Upper lobe of left lung (tissue), 4 donors: Measurements from ENCODE around the gene EPB41L1.

Experiments
- EP300 ChIP-seq, 4 donors: sonication (generic); formaldehyde crosslinking; IDR thresholded peaks; one replicate each; pipeline ENCODE4 v1.5.1; 2017; ENCODE audit warnings: antibody characterized with exemption in 4 of 4, control low read depth in 2 of 4
- POLR2A ChIP-seq, 4 donors: fragments of 450-650 bp; IDR thresholded peaks; one replicate each; pipeline ENCODE4 v1.5.1; 2016 to 2017; ENCODE audit warnings: antibody characterized with exemption in 4 of 4, mild to moderate bottlenecking in 2 of 4
- POLR2AphosphoS5 ChIP-seq, 2 donors: sonication (generic); formaldehyde crosslinking; IDR thresholded peaks; one replicate each; pipeline ENCODE4 v1.5.1; 2017; ENCODE audit warnings: antibody characterized with exemption in 2 of 2
- TF ChIP-seq, protein P1 (sequence below), 6 experiments: fragments of 450-650 bp in 4 of 6; fragments of 200-600 bp in 2 of 6; sonication (generic) in 2 of 6; IDR thresholded peaks; one replicate each; pipeline ENCODE4 v1.5.1; 2016 to 2019; ENCODE audit warnings: antibody characterized with exemption in 6 of 6

DNA sequence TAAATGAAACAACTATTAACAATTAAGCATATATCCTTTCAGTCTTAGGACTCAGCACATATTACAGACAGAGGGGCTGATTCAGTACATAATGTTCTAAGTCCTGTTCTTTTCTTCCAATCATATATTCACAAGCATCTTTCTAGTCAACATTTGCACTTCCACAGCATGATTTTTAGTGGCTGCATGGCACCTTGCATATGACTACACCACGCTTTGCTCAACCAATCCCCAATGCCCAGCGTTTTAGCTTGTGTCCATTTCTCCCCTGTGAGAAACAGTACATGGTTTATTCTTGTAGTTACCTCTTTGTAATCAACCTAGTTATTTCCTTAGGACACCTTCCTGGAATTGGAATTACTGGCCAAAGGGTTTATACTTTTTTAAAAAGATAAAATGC lies 115.0 kb downstream of the EPB41L1 start:
- TF ChIP-seq, protein P1, sequence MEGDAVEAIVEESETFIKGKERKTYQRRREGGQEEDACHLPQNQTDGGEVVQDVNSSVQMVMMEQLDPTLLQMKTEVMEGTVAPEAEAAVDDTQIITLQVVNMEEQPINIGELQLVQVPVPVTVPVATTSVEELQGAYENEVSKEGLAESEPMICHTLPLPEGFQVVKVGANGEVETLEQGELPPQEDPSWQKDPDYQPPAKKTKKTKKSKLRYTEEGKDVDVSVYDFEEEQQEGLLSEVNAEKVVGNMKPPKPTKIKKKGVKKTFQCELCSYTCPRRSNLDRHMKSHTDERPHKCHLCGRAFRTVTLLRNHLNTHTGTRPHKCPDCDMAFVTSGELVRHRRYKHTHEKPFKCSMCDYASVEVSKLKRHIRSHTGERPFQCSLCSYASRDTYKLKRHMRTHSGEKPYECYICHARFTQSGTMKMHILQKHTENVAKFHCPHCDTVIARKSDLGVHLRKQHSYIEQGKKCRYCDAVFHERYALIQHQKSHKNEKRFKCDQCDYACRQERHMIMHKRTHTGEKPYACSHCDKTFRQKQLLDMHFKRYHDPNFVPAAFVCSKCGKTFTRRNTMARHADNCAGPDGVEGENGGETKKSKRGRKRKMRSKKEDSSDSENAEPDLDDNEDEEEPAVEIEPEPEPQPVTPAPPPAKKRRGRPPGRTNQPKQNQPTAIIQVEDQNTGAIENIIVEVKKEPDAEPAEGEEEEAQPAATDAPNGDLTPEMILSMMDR (IDR thresholded peaks at IDR 0.05): no peak
- no peak for TF ChIP-seq POLR2A (IDR thresholded peaks at IDR 0.05)
- TF ChIP-seq POLR2AphosphoS5 (IDR thresholded peaks at IDR 0.05): no peak
- no peak for TF ChIP-seq EP300 (IDR thresholded peaks at IDR 0.05)
